AG04449 (cell line): ENCODE data around the gene STRN3.

Experiments
- CTCF ChIA-PET: fragments of 350-600 bp; formaldehyde crosslinking; extraction: SDS; loops from one replicate; lab custom pipeline; 2021; ENCODE audit warnings: antibody characterized with exemption; lab: Yijun Ruan, JAX
- POLR2A ChIA-PET: fragments of 400-600, 350-600 bp; formaldehyde crosslinking; extraction: SDS; loops from one replicate; lab custom pipeline; 2020; ENCODE audit warnings: antibody characterized with exemption, inconsistent platforms; lab: Yijun Ruan, JAX
- DNase-seq: peaks from one replicate; pipeline ENCODE4 v3.0.0-alpha.2; 2010; ENCODE audit warnings: low read depth, low spot score
- H3K4me3 ChIP-seq: 2 replicates; pipeline ENCODE4 v1.5.1; 2011; ENCODE audit warnings: low read depth, mild to moderate bottlenecking, control low read depth, low read length
- TF ChIP-seq, protein P1 (sequence below): IDR thresholded peaks from one replicate; pipeline ENCODE4 v1.5.1; 2011; ENCODE audit warnings: mild to moderate bottlenecking, moderate library complexity, low read length, control low read depth, inconsistent platforms; ENCODE audit not compliant: insufficient read depth; ENCODE audit errors: missing control alignments

Gene STRN3

DNA sequence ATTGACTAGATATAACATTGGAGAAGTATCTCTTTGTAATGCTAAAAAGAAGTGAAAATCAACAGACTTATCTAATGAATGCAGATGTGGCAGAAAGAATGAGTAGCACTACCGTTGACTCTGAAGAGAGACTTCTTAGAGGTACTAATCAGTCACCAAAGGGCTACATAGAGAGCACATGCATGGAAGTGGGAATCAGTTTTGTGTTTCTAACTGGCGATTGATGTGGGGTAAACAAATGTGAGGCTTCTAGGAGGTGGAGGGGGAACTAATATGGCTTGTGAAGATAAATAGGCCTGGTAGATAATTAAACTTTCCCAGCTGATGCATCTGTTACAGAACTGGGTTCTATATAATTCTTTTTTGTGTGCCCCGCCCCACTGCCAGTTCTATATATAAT, 141.3 kb downstream of the STRN3 start:
- ChIA-PET CTCF (no interaction called here), POLR2A (no interaction called here)
- TF ChIP-seq, protein P1, sequence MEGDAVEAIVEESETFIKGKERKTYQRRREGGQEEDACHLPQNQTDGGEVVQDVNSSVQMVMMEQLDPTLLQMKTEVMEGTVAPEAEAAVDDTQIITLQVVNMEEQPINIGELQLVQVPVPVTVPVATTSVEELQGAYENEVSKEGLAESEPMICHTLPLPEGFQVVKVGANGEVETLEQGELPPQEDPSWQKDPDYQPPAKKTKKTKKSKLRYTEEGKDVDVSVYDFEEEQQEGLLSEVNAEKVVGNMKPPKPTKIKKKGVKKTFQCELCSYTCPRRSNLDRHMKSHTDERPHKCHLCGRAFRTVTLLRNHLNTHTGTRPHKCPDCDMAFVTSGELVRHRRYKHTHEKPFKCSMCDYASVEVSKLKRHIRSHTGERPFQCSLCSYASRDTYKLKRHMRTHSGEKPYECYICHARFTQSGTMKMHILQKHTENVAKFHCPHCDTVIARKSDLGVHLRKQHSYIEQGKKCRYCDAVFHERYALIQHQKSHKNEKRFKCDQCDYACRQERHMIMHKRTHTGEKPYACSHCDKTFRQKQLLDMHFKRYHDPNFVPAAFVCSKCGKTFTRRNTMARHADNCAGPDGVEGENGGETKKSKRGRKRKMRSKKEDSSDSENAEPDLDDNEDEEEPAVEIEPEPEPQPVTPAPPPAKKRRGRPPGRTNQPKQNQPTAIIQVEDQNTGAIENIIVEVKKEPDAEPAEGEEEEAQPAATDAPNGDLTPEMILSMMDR, result no peak
- H3K4me3 ChIP-seq, result no peak overlapping the region
- DNase-seq, result no peak

GRCh38 chr14:30883508-30884294, 142.5 kb downstream of the STRN3 start:
- POLR2A ChIA-PET, result no interaction called here
- CTCF ChIA-PET, result no interaction called here
- TF ChIP-seq, protein P1, result no peak
- no peak overlapping the region for H3K4me3 ChIP-seq
- no peak for DNase-seq

GRCh38 chr14:30882431-30882830, 143.7 kb downstream of the STRN3 start:
- CTCF ChIA-PET, result no interaction called here
- POLR2A ChIA-PET, result no interaction called here
- no peak for DNase-seq
- H3K4me3 ChIP-seq, result no peak overlapping the region
- TF ChIP-seq, protein P1, result no peak

DNA sequence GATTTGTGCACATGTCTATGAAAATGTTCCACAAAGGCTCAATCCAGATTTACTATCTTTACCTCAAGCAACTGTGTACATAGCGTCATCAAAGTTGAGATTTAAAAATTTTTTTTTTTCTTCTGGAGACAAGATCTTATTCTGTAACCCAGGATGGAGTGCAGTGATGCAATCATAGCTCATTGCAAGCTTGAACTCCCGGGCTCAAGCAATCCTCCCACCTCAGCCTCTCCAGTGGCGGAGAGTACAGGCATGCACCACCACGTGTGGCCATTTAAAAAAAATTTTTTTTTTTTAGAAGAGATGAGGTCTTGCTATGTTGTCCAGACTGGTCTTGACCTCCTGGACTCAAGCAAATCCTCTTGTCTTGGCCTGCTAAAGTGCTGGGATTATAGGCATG, 149.5 kb downstream of the STRN3 start:
- POLR2A ChIA-PET, result no interaction called here
- TF ChIP-seq, protein P1, result no peak
- no peak for DNase-seq
- H3K4me3 ChIP-seq, result no peak overlapping the region
- CTCF ChIA-PET, result no interaction called here

DNA sequence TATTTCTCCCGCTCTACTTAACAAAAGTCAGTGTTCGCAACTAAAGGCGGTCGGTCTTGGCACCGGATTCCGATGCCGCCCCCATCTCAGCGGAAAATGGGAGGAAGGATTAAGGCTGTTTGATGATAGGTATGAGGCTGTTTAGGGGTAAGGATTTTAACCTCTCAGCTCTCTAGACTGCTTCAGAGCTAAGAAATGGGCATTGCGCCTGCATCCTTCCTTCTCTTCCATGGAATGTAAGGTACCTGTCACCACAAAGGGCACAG, 150.5 kb downstream of the STRN3 start:
- DNase-seq, result no peak
- H3K4me3 ChIP-seq, result no peak overlapping the region
- ChIA-PET POLR2A (no interaction called here), CTCF (interaction anchor here (1.4 kb wide), 1 partner anchor 31 kb away, joined by 3 read pairs; no protein-coding TSS in a partner anchor)
- TF ChIP-seq, protein P1, result no peak

- TF ChIP-seq, protein P1, result no peak
- H3K4me3 ChIP-seq, result peak overlapping the region; percentile 46; the same call in 1 of the 2 replicates
- no peak for DNase-seq
- POLR2A ChIA-PET, result no interaction called here
- CTCF ChIA-PET, result interaction anchor here (1.4 kb wide), 1 partner anchor 32 kb away, joined by 3 read pairs; no protein-coding TSS in a partner anchor
Observed at GRCh38 chr14:30874999-30875787, 151.0 kb downstream of the STRN3 start.
